ENCODE results near the gene S1PR4.
"Not testable (repeated sequence)": the region's sequence is repeated elsewhere in the genome, so short reads cannot be mapped to it uniquely, and the experiment has no call there.

S1PR4 gene

DNA sequence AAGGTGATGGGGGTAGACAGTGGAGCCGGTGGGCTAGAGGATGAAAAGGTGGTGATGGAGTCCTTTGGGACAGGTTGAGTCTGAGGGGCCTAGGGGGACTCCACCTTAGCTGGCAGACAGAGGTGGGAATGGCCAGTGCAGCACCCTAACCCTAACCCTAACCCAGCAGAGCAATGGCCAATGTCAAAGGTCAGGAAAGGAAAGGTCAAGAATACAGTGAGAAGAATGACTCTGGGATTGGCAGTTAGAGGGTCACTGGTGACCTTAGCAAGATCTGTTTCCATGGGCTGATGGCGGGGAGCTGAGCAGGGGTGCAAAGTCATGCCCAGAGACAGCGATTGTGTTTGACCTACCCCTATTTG, 26.2 kb upstream of the S1PR4 start:
- DNase-seq (ENCODE audit: low spot score) = no peak

DNA sequence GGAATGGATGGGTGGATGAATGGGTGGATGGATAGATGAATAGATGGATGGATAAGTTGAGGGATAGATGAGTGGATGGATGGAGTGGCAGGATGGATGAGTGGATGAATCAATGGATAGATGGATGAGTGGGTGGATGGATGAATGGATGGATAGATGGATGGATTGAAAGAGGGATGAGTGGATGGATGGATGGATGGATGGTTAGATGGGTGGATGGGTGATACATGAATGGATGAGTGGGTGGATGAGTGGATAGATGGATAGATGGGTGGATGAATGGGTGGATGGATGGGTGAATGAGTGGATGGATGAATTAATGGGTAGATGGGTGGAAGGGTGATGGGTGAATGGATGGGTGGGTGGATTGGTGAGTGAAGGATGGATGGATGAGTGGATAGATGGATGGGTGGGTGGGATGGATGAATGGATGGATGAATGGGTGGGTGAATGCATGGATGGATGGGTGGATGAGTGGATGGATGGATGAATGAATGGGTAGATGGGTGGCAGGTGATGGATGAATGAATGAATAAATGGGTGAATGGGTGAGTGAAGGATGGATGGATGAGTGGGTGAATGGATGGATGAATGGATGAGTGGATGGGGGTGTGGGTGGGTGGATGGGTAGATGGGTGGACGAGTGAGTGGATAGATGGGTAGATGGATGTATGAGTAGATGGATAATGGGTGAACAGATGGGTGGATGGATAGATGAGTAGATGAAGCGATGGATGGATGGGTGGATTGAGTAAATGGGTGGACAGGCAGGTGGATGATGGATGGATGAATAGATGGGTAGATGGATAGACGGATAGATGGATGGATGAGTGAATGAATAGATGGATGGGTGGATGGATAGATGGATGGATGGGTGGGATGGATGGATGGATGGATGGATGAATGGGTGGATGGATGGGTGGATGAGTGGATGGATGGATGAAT, 25.0 kb upstream of the S1PR4 start:
- no peak for DNase-seq (ENCODE audit: low spot score)

DNA sequence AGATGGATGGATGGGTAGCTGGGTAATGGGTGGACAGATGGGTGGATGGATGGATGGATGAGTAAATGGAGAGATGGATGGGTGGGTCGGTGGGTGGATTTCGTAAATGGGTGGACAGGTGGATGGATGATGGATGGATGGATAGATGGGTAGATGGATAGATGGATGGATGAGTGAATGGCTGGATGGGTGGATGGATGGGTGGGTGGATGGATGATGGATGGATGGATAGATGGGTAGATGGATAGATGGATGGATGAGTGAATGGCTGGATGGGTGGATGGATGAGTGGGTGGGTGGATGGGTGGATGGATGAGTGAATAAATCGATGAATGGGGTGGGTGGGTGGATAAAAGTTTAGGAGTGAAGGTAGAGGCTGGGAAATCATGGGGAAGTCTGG, 24.1 kb upstream of the S1PR4 start:
- DNase-seq (ENCODE audit: low spot score) = not testable (repeated sequence)

DNA sequence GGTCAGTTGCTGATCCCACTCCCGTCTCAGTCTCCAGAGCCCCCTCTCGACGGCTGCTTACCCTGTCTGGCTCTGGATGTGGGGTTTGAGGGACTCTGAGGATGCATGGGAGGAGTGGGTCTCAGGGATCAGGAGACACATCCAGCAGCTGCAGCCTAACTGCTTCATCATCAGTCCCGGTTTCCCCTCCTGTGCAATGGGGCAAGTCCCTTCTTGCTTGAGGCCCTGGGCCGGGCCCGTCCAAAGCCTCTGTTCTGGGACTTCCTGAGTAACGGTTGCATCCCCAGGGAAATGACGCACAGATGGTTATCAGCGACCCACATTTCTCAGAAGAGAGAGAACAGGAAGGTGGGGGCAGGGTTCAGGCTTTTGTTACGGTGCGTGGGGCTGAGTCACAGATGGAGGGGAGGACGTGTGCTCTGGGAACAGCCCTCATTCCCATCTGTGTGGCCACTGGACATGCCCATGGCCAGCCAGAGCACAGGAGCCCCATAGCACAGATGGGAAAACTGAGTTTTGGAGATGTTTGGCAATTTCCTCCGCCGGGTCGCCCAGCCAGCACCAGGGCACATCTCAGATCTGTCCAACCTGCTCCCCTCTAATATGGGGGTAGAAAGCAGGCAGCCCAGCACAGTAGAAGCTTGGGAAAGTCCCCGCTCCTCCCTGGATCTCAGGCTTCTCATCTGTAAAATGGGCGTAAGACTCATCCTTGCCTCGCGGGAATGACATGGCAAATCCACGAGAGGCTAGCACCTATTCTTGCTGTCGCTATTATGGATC, 23.4 kb upstream of the S1PR4 start:
- DNase-seq (ENCODE audit: low spot score) = peak; percentile 88

DNA sequence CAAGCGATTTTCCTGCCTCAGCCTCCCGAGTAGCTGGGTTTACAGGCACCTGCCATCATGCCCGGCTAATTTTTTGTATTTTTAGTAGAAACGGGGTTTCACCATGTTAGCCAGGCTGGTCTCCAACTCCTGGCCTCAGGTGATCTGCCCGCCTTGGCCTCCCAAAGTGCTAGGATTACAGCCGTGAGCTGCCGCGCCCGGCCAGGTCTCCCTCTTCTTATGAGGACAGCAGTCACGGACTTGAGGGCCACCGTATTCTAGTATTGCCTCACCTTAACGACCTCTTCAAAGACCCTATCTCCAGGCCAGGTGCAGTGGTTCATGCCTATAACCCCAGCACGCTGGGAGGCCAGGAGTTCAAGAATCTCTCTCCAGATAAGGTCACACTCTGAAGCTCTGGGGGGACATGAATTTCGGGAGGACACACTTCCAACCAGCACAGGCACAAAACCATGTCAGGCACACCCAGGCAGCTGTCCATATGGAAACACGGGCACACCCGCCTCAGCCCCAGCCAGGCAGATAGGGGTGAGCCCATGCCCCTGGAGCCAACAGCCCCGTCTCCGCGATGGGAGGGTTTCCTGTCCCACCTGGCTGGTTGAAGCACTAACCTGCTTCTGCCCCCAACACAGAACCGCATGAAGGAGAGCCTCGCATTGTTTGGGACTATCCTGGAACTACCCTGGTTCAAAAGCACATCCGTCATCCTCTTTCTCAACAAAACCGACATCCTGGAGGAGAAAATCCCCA, 21.3 kb upstream of the S1PR4 start:
- no peak for DNase-seq (ENCODE audit: low spot score)

DNA sequence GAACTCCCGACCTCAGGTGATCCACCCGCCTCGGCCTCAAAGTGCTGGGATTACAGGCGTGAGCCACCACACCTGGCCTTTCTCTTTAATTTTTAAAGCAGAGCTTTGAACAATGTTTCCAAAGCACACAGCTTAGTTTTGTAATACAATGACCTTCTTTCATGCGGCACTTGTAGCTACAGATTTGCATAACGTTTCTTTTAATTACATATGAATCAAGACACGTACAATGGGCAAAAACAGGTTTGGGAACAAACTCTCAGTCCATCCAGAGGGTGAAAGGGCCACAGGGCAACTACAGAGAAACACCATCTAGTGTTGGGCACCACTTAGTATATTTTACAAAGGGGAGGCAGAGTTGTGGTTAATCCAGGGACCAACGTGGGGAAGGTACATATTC, 19.0 kb upstream of the S1PR4 start:
- DNase-seq (ENCODE audit: low spot score) = no peak

DNA sequence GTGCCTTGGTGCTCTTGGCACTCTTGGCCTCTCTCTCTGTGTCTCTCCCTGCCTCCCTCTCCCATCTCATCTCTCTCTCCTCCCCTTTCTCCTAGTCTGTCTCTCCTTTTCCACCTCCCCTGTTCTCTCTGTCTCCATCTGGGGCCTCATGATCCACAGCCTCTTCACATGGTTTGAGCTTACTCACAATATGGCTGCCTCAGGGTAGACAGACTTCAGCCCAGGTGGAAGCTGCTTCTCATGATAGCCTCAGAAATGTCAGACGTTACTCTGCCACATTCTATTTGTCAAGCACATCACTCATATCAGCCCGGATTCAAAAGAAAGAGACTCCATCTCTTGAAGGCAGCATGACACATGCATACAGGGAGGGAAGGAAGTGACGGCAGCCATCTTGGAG, 18.4 kb upstream of the S1PR4 start:
- DNase-seq (ENCODE audit: low spot score) = no peak

DNA sequence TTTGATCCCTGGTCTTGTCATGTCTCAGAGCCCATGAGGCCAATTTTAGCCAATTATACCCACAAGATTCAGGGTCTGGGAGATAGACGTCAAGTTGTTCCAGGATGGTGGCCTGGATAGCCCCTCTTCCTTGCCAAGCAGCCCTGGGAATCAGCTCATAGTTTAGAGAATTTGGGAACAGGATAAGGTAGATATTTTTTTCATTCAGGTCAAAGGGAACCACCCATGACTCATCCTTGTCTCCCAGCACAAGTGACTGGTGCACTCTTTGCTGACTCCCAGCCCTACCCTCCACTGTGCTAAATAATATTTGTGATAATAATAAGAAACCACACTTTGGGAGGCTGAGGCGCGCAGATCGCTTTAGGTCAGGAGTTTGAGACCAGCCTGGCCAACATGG, 17.1 kb upstream of the S1PR4 start:
- no peak for DNase-seq (ENCODE audit: low spot score)

DNA sequence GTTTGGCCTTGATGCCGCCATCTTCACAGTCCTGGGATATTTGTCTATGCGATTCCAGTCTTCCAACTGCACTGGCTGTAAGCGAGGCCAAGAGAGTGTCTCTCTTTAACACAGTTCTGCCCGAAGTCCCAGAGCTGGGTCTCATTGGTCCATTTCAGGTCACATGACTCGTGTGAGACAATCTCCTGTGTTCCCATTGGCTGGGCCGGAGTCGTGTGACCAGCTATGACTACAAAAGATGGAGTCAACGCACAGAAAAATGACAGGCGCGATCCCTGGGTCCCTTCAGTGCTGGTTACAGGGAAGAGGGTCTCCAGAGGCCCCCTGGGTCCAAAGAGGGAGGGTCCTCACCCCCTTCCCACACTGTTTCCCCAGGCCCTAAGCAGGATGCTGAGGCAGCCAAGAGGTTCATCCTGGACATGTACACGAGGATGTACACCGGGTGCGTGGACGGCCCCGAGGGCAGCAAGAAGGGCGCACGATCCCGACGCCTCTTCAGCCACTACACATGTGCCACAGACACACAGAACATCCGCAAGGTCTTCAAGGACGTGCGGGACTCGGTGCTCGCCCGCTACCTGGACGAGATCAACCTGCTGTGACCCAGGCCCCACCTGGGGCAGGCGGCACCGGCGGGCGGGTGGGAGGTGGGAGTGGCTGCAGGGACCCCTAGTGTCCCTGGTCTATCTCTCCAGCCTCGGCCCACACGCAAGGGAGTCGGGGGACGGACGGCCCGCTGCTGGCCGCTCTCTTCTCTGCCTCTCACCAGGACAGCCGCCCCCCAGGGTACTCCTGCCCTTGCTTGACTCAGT, 15.9 kb upstream of the S1PR4 start:
- no peak for DNase-seq (ENCODE audit: low spot score)

DNA sequence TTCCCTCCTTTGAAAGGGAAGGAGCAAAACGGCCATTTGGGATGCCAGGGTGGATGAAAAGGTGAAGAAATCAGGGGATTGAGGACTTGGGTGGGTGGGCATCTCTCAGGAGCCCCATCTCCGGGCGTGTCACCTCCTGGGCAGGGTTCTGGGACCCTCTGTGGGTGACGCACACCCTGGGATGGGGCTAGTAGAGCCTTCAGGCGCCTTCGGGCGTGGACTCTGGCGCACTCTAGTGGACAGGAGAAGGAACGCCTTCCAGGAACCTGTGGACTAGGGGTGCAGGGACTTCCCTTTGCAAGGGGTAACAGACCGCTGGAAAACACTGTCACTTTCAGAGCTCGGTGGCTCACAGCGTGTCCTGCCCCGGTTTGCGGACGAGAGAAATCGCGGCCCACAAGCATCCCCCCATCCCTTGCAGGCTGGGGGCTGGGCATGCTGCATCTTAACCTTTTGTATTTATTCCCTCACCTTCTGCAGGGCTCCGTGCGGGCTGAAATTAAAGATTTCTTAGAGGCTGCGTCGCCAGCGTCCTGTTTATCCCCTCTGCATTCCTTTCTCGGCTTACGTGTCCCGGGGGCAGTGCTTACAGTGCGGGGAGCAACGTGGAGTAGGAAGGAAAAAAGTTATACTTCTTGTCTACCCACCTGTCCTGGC, 15.2 kb upstream of the S1PR4 start:
- DNase-seq (ENCODE audit: low spot score) = peak; percentile 85

DNA sequence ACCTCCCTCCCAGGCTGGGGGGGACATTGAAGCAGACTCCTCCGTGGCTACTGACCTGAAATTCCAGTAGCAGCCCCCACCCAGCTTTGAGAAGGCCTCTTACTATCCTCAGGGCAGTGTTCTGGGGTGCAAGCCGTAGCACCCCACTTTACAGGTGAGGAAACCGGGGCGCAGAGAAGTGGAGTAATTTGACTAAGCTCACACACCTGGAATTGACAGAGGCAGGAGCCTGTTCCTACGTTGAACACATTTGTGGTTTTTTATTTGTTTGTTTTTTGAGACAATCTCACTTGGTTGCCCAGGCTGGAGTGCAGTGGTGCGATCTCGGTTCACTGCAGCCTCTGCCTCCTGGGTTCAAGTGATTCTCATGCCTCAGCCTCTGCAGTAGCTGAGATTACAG, 14.6 kb upstream of the S1PR4 start:
- DNase-seq (ENCODE audit: low spot score) = no peak

DNA sequence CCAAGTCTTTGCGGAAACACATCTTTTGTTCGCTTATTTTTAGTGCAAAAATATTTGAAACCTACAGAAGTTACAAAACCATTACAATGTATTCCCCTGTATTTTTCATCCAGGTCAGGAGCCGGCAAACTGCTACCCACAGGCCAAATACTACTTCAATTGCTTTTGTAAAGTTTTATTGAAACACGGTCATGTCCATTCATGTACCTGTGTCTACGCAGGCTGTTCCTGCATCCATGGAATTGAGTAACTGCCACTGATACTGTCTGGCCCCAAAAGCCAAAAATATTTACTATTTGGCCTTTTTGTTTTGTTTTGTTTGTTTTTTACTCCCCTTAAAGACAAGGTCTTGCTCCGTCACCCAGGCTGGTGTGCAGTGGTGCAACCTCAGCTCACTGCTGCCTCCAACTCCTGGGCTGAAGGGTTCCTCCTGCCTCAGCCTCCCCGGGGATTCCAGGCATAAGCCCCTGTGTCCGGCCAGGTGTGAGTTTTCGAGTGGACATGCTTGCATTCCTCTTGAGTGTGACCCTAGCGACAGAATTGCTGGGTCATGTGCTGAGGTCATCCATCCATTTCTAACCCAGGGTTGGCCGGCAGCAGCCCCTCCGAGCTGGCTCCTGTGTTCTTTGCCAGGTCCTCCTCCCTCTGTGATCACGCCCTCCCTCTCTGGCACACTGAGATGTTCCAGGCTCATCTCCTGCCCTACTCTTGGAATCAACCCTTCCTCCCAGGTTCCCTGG, 10.9 kb upstream of the S1PR4 start:
- no peak for DNase-seq (ENCODE audit: low spot score)

DNA sequence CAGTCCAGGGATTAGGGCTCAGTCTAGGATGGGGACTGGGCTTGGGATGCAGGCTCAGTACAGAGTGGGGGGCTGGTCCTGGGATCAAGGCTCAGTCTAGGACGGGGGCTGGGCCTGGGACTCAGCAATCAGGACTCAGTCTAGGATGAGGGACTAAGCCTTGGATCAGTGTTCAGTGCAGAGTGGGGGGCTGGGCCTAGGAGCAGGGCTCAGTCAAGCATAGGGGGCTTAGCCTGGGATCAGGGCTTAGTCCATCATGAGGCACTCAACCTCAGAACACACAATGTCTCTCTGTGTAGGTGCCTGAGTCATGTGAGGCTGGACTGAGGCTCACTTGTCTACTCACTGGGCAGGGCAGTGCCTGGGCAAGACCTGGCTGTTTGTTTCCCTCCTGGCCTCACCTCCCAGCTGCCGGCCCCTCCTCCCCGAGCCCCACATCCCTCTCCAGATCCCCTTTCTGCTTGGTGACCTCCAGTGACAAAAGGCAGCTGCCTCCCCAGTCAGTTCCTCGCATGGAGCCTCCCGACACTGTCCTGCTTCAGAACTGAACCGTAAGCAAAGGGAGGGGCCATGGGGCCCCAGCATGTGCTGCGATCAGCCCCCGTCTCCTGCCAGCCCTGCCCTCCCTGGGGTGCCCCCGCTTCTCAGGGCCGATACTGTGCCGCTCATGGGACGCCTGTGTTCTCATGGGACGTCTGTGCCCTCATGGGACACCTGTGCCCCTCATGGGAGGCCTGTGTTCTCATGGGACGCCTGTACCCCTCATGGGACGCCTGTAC, 6.5 kb upstream of the S1PR4 start:
- DNase-seq (ENCODE audit: low spot score) = no peak

DNA sequence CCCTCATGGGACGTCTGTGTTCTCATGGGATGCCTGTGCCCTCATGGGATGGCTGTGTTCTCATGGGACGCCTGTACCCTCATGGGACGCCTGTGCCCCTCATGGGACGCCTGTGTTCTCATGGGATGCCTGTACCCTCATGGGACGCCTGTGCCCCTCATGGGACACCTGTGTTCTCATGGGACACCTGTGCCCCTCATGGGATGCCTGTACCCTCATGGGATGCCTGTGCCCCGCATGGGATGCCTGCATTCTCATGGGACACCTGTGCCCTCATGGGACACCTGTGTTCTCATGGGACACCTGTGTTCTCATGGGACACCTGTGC, 5.9 kb upstream of the S1PR4 start:
- not testable (repeated sequence) for DNase-seq (ENCODE audit: low spot score)

DNA sequence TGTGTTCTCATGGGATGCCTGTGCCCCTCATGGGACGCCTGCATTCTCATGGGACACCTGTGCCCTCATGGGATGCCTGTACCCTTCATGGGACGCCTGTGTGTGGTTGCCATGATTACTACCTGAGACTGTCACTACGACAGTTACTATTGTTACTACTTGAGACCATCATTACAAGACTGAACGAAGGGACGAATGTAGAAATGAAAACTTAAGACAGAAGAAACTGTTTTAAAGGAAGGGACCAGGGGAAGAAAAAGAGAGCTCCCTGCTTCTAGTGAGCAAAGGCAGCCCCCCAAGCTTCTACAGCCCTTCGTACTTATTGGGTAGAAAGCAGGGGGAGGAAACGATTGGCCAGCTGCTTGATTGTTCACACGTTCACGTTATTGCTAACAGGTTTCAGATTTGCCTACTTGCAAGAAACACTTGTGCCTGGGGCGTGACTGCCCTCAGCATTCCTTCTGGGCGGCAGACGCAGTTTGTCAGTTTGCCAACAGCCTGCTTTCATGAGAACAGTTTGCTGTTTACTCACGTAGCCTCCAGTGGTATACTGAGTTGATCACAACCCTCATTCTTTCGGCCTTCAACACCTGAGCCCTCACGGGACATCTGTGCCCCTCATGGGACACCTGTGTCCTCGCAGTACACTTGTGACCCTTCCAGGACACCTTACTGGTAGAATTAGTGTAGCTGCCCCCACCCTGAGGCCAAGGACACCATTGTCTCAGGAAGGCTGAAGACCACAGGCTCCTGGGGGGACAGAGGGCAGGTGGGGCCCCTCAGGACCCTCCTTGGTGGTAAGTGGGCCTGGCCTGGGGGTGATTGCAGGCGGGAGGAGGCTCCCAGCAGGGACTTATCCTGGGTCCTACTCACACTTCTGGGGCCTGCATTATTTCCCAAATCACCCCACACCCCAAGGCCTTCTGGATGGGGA, 2.5 kb upstream of the S1PR4 start:
- peak; percentile 58 for DNase-seq (ENCODE audit: low spot score)

DNA sequence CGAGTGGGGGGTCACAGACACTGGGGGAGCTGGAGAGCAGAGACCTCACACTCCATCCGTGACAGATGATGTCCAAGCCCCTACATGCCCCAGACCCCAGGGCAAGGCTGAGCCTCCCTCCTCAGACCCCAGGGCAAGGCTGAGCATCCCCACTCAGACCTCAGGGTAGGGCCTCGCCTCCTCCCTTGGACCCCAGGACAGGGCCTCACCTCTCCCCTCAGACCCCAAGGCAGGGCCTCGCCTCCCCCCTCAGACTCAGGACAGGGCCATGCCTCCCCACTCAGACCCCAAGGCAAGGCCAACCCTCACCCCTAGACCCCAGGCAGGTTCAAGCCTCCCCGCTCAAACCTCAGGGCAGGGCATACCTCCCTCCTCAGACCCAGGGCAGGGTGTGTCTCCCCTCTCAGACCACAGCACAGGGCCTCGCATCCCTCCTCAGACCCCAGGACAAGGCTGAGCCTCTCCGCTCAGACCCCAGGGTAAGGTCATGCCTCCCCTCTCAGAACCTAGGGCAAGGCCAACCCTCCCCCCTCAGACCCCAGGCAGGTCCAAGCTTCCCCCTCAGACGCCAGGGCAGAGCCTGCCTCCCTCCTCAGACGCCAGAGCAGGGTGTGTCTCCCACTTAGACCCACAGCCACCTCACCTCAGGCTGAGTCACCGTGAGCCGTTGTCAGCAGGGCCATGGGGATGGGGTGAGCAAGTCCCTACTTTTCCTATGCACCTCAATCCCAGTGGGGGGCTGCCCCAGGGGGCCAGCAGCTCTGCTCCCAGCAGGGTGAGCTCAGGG, 1.7 kb upstream of the S1PR4 start:
- peak; percentile 88 for DNase-seq (ENCODE audit: low spot score)

DNA sequence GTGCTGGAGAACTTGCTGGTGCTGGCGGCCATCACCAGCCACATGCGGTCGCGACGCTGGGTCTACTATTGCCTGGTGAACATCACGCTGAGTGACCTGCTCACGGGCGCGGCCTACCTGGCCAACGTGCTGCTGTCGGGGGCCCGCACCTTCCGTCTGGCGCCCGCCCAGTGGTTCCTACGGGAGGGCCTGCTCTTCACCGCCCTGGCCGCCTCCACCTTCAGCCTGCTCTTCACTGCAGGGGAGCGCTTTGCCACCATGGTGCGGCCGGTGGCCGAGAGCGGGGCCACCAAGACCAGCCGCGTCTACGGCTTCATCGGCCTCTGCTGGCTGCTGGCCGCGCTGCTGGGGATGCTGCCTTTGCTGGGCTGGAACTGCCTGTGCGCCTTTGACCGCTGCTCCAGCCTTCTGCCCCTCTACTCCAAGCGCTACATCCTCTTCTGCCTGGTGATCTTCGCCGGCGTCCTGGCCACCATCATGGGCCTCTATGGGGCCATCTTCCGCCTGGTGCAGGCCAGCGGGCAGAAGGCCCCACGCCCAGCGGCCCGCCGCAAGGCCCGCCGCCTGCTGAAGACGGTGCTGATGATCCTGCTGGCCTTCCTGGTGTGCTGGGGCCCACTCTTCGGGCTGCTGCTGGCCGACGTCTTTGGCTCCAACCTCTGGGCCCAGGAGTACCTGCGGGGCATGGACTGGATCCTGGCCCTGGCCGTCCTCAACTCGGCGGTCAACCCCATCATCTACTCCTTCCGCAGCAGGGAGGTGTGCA, 587 bp downstream of the S1PR4 start:
- DNase-seq (ENCODE audit: low spot score) = no peak
